Osteoblast (primary cell): ENCODE measurements around the gene TPCN1. TPM values are rescaled to one million over a fixed set of nuclear protein-coding genes. Genes with fewer than 3 reads are reported as not detected.

Source experiments
- DNase-seq: peaks from one replicate; pipeline ENCODE4 v3.0.0; 2011; ENCODE audit warnings: low spot score, mixed read lengths; ENCODE audit not compliant: insufficient read length; ENCODE audit errors: missing footprints
- H2AFZ ChIP-seq: 2 replicates; pipeline ENCODE4 v1.6.0; 2011; ENCODE audit warnings: mild to moderate bottlenecking, low read length
- H3K27ac ChIP-seq: 2 replicates; pipeline ENCODE4 v1.5.1; 2011; ENCODE audit warnings: mild to moderate bottlenecking, low read depth, low read length, moderate library complexity
- H3K27me3 ChIP-seq: 2 replicates; pipeline ENCODE4 v1.6.0; 2012; ENCODE audit warnings: mild to moderate bottlenecking, control low read depth, inconsistent platforms, low read length, moderate library complexity; ENCODE audit not compliant: insufficient read depth
- H3K36me3 ChIP-seq: 2 replicates; pipeline ENCODE4 v1.5.1; 2011; ENCODE audit warnings: mild to moderate bottlenecking, low read length, control low read depth, moderate library complexity; ENCODE audit not compliant: insufficient read depth
- H3K4me1 ChIP-seq: 2 replicates; pipeline ENCODE4 v1.5.1; 2011; ENCODE audit warnings: mild to moderate bottlenecking, low read length, control low read depth, moderate library complexity; ENCODE audit not compliant: insufficient read depth
- H3K4me2 ChIP-seq: 2 replicates; pipeline ENCODE4 v1.6.0; 2011; ENCODE audit warnings: mild to moderate bottlenecking, low read length; ENCODE audit not compliant: insufficient read depth
- H3K4me3 ChIP-seq: fragments of 200-600 bp; sonication (generic); 3 replicates; pipeline ENCODE4 v1.5.1; 2012; ENCODE audit warnings: mild to moderate bottlenecking, low read length, inconsistent platforms; ENCODE audit not compliant: insufficient read depth
- H3K79me2 ChIP-seq: 2 replicates; pipeline ENCODE4 v1.6.0; 2012; ENCODE audit warnings: mild to moderate bottlenecking, low read length, control low read depth, inconsistent platforms; ENCODE audit not compliant: insufficient read depth
- H3K9me3 ChIP-seq: 2 replicates; pipeline ENCODE4 v1.5.1; 2011; ENCODE audit warnings: low read depth, low read length, control low read depth
- H4K20me1 ChIP-seq: 2 replicates; pipeline ENCODE4 v1.6.0; 2012; ENCODE audit warnings: mild to moderate bottlenecking, low read length, control low read depth; ENCODE audit not compliant: insufficient read depth
- CTCF ChIP-seq: IDR thresholded peaks from 2 replicates; pipeline ENCODE4 v1.5.1; 2011; ENCODE audit warnings: mild to moderate bottlenecking, low read depth, low read length, moderate library complexity; ENCODE audit errors: extremely low read depth
- total RNA-seq: library from RNA; depleted of rRNA; stranded (reverse); fragments of >200 nt; gene quantifications from 2 replicates; pipeline ENCODE4 v1.2.3, GENCODE V29; 2012

The TPCN1 gene
- total RNA-seq, 1 donor = 25.7 TPM

- Histone ChIP-seq H3K27me3 (no peaks in the 10 kb centered on the region), H3K79me2 (no peaks in the 10 kb centered on the region), H3K4me3 (no peak overlapping the region), H3K9me3 (no peaks in the 10 kb centered on the region), H3K4me1 (no peaks in the 10 kb centered on the region), H2AFZ (no peak overlapping the region), H3K4me2 (no peak overlapping the region), H3K27ac (no peak overlapping the region), H4K20me1 (no peaks in the 10 kb centered on the region), H3K36me3 (peaks cover 10% of the 10 kb centered on the region)
- TF ChIP-seq CTCF = no peak
- DNase-seq = peak; percentile 31
These were observed 85.1 kb downstream of the TPCN1 start for GRCh38 chr12:113306382-113306781.

GRCh38 chr12:113310489-113310888 lies 89.2 kb downstream of the TPCN1 start:
- H3K27ac ChIP-seq = no peak overlapping the region
- peaks cover 6% of the 10 kb centered on the region for H3K36me3 ChIP-seq
- H3K79me2 ChIP-seq = no peaks in the 10 kb centered on the region
- H3K4me1 ChIP-seq = no peaks in the 10 kb centered on the region
- no peak overlapping the region for H3K4me3 ChIP-seq
- no peak overlapping the region for H2AFZ ChIP-seq
- TF ChIP-seq CTCF = no peak
- H3K4me2 ChIP-seq = no peak overlapping the region
- peak; percentile 26 for DNase-seq
- no peaks in the 10 kb centered on the region for H4K20me1 ChIP-seq
- H3K9me3 ChIP-seq = no peaks in the 10 kb centered on the region
- H3K27me3 ChIP-seq = no peaks in the 10 kb centered on the region

- Histone ChIP-seq H2AFZ (no peak overlapping the region), H3K9me3 (no peaks in the 10 kb centered on the region), H3K4me1 (no peaks in the 10 kb centered on the region), H4K20me1 (no peaks in the 10 kb centered on the region), H3K4me3 (no peak overlapping the region), H3K27ac (no peak overlapping the region), H3K4me2 (no peak overlapping the region), H3K27me3 (no peaks in the 10 kb centered on the region), H3K36me3 (peaks cover 13% of the 10 kb centered on the region), H3K79me2 (no peaks in the 10 kb centered on the region)
- TF ChIP-seq CTCF = no peak
- DNase-seq = peak; percentile 70
These were observed 92.9 kb downstream of the TPCN1 start for GRCh38 chr12:113314121-113314529.

GRCh38 chr12:113315358-113315757 lies 94.1 kb downstream of the TPCN1 start:
- H3K79me2 ChIP-seq = no peaks in the 10 kb centered on the region
- H2AFZ ChIP-seq = no peak overlapping the region
- TF ChIP-seq CTCF = no peak
- no peak overlapping the region for H3K4me3 ChIP-seq
- H3K36me3 ChIP-seq = peaks cover 10% of the 10 kb centered on the region
- H3K9me3 ChIP-seq = no peaks in the 10 kb centered on the region
- H3K27me3 ChIP-seq = no peaks in the 10 kb centered on the region
- no peak overlapping the region for H3K4me2 ChIP-seq
- DNase-seq = no peak
- H4K20me1 ChIP-seq = no peaks in the 10 kb centered on the region
- no peak overlapping the region for H3K27ac ChIP-seq
- H3K4me1 ChIP-seq = no peaks in the 10 kb centered on the region
